Loucy (cell line): ENCODE data around the gene PPARG.

ENCODE experiments used
- EZH2phosphoT487 ChIP-seq: fragments of 200-600 bp; IDR thresholded peaks from 2 replicates; pipeline ENCODE4 v1.6.1; 2018; ENCODE audit warnings: antibody characterized with exemption, mild to moderate bottlenecking, moderate library complexity, borderline replicate concordance
- TF ChIP-seq, protein P1 (sequence below): fragments of 200-600 bp; sonication (generic); conservative IDR thresholded peaks from 2 replicates; pipeline ENCODE4 v1.5.1; 2014; ENCODE audit warnings: mild to moderate bottlenecking, antibody characterized with exemption, low read length

DNA sequence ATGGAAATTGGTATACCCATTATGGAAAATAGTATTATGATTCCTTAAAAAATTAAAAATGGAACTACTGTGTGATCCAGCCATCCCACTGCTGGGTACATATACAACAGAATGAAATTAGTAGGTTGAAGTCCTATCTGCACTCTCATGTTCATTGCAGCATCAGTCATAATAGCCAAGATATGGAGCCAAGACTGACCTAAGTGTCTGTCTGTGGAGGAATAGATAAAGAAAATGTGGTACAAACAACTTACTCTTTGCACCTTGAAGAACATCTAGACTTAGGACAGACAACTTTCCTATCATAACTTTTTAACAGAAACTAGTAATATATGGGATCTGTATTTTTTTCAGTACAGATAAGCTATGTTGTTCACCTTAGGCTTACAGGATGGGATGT lies 30.0 kb upstream of the PPARG start:
- TF ChIP-seq EZH2phosphoT487, result no peak
- TF ChIP-seq, protein P1, sequence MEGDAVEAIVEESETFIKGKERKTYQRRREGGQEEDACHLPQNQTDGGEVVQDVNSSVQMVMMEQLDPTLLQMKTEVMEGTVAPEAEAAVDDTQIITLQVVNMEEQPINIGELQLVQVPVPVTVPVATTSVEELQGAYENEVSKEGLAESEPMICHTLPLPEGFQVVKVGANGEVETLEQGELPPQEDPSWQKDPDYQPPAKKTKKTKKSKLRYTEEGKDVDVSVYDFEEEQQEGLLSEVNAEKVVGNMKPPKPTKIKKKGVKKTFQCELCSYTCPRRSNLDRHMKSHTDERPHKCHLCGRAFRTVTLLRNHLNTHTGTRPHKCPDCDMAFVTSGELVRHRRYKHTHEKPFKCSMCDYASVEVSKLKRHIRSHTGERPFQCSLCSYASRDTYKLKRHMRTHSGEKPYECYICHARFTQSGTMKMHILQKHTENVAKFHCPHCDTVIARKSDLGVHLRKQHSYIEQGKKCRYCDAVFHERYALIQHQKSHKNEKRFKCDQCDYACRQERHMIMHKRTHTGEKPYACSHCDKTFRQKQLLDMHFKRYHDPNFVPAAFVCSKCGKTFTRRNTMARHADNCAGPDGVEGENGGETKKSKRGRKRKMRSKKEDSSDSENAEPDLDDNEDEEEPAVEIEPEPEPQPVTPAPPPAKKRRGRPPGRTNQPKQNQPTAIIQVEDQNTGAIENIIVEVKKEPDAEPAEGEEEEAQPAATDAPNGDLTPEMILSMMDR, result no peak
